Measurements from ENCODE around the gene P2RX4.
A peak's percentile ranks its signal among the peaks of the same experiment; 100 is the strongest.
"Not testable (repeated sequence)": the region's sequence is repeated elsewhere in the genome, so short reads cannot be mapped to it uniquely, and the experiment has no call there.

Gene P2RX4

DNA sequence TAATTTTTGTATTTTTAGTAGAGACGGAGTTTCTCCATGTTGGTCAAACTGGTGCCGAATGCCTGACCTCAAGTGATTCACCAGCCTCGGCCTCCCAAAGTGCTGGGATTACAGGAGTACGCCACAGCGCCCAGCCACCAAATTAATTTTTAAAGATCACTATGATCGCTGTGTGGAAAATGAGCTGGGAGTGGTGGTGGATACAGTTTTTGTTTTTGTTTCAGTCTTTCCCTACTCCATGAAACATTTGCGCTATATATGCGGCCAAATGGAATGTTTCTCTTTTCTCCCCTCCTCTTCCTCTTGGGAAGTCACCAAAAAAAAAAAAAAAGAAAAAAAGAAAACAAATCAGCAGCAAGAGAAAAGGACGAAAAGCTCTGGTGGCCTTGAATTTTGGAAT, 20.8 kb upstream of the P2RX4 start:
- no peak for DNase-seq

DNA sequence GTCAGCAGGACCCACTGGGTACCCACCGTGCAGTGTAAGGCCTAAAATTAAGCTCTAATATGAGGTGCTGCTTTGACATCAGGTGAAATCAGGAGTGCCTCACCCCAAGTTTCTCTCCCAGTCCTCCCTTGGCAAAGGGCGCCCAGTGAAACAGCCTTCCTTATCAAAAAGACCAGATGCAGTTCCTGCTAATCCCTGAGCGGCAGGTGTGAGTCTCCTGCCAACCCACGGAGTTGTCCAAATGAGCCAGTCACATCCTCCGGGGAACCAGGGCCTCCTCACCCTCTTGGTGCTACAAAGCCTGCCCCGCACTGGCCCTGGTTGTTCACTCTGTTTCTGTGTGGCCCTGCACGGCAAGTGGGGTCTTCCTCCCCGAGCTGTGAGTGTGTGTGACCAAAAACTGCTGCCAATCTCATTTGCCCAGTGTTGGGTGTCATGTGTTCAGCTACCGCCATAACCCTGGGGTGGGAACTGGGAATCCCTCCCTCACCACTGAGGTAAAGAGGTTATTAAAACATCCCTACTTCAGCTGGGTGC, 20.2 kb upstream of the P2RX4 start:
- no peak for DNase-seq

GRCh38 chr12:121190523-121191031, 19.4 kb upstream of the P2RX4 start:
- DNase-seq: peak in 1 of 2 donors; percentile 67

DNA sequence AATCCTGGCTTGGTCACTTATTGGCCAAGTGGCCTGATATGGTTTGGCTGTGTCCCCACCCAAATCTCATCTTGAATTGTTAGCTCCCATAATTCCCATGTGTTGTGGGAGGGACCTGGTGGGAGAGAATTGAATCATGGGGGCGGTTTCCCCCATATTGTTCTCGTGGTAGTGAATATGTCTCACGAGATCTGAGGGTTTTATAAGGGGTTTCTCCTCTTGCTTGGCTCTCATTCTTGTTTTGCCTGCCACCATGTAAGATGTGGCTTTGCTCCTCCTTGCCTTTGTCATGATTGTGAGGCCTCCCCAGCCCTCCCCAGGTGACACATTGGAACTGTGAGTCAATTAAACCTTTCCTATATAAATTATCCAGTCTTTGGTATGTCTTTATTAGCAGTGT, 18.8 kb upstream of the P2RX4 start:
- DNase-seq: no peak

GRCh38 chr12:121196902-121197301, 13.0 kb upstream of the P2RX4 start:
- peak in 1 of 2 donors; percentile 58 for DNase-seq

DNA sequence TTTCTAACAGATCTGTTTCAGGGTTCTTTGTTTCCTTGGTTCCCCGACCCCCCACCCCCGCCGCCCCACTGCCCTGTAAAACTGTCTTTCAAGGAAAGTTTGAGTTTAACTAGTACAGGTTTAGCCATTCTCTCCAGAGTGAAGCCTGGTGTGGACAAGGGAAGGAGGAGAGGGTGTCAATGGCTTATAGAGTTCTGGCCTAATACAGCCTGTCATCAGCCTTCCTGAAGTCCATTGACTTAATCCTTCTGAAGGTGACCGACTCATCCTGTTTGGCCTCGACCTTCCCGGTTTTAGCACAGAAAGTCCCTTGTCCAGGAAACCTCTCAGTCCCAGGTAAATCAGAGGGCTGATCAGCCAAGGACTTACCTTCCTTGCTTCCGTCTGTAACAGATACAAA, 11.0 kb upstream of the P2RX4 start:
- no peak for DNase-seq

DNA sequence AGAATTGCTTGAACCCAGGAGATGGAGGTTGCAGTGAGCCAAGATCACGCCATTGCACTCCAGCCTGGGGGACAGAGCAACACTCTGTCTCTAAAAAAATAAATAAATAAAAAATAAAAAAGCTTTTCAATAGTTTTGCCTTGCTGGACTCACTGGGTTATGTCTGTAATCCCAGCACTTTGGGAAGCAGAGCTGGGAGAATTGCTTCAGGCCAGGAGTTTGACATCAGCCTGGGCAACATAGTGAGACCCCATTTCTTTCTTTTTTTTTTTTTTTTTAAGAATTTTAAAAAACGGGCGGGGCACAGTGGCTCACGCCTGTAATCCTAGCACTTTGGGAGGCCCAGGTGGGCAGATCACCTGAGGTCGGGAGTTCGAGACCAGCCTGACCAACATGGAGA, 8.8 kb upstream of the P2RX4 start:
- not testable (repeated sequence) for DNase-seq

DNA sequence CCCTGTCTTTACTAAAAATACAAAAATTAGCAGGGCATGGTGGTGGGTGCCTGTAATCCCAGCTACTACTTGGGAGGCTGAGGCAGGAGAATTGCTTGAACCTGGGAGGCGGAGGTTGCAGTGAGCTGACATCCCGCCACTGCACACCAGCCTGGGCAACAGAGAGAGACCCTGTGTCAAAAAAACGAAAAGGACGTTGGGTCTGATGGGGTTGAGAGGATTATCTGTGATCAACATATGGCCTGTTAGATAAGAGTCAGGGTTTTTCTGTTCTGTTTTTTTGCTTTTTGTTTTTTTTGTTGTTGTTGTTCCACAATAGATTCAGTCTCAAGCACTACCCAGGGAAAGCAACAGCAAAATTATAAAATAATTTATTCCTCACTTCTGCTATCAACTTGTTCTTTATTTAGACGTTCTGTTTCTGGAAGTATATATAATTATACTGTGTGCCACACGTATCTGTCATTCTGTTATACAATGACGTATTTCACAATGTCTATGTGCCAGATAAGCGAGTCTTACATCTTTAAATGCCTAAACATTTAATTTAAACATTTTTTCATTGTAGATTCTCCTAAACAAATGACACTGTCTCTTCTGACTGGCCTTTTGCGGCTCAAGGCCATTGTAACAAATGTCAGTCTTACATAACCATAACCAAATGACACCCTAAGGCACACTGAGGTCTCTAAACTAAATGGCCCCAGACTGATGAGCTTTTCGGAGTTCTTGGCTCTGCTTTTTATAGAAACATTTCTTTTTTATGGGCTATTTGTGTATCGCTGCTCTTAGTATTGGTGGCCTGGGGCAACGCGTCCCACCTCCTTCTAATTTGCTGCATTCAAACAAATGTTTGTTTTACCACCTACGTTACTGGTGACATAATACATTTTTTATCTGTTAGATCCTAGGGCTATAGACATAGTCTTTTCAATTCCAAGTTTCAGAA, 7.2 kb upstream of the P2RX4 start:
- DNase-seq: no peak

GRCh38 chr12:121203482-121203881, 6.4 kb upstream of the P2RX4 start:
- no peak for DNase-seq

DNA sequence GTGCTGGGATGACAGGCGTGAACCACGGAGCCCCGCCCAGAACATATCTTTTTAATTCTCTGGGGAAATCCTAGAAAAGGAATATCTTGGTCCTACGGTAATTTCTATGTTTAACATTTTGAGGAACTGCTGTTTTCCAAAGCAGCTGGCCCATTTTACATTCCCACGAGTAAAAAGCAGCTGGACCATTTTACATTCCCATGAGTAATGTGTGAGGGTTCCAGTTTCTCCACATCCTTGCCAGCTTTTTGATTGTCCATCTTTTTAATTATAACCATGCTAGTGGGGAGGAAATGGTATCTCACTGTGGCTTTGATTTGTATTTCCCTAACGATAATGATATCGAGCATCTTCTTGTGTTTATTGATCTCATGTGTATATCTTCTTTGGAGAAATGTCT, 4.4 kb upstream of the P2RX4 start:
- no peak for DNase-seq

DNA sequence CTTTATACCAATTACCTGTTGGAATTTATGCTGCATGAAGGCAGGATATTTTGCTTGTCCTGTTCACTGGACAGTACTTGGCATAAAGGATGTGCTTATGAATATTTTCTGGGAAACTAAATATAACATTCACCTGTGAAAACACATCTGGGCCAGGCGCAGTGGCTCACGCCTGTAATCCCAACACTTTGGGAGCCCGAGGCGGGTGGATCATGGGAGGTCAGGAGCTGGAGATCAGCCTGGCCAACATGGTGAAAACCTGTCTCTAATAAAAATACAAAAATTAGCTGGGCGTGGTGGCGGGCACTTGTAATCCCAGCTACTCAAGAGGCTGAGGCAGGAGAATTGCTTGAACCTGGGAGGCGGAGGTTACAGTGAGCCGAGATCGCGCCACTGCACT, 1.4 kb upstream of the P2RX4 start:
- DNase-seq: not testable (repeated sequence)

GRCh38 chr12:121209221-121209620, 708 bp upstream of the P2RX4 start:
- DNase-seq: no peak

- DNase-seq: no peak
Observed at GRCh38 chr12:121212875-121213274, 2.9 kb downstream of the P2RX4 start.

GRCh38 chr12:121214166-121214777, 4.3 kb downstream of the P2RX4 start:
- DNase-seq: peak; percentile 15 to 46

GRCh38 chr12:121214855-121215745, 5.2 kb downstream of the P2RX4 start:
- peak in 1 of 2 donors; percentile 40 for DNase-seq

GRCh38 chr12:121216102-121216501, 6.2 kb downstream of the P2RX4 start:
- DNase-seq: no peak

- no peak for DNase-seq
Observed at GRCh38 chr12:121217063-121217462, 7.1 kb downstream of the P2RX4 start.

DNA sequence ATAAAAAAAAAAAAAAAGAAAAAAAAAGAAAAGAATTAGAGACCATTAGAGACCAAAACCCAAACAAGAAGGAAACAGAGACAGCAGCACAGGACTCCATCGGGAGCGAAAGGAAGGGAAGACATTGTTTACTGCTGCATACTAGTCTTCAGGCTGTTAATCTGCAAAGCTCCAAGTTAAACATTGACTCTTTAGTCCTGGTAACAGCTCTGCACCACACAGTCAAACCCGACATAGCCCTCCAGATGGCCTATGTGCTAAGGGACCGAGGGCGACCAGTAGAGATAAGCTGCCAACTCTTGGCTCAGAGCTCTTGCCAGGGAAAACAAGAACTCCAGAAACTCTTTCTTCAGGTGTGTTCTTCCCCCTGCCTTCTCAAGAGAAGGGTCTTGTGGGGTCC, 7.8 kb downstream of the P2RX4 start:
- DNase-seq: no peak

DNA sequence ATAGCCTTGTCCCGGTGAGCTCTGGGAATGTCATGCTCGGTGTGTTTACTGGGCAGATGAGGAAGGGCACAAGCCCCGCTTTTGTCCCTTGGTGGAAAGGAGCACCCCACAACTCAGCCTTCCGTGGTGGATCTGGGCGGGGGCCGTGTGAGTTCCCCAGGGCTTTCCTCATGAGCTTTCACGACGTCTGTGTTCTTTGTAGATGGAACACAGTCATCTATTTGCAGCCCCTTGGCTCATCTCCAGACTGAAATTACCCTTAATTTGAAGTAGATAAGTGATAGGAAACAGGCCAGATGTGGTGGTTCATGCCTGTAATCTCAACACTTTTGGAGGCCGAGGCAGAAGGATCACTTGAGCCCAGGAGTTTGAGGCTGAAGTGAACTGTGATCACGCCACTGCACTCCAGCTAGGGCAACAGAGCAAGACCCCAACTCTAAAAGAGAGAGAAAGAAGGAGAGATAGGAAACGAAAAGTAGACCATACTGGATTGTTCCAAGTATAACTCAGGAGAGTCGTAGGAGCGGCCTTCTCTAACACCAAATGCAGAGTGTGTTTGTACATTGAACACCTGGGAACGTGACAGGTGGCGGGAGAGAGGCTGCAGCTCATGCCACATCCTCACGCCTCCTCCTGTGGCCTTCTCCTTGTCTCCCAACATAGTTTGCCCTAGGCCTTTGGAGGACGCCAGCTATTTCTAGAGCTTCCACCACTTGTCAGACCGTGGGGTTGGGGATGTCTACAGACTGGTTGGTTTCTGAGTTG, 8.8 kb downstream of the P2RX4 start:
- no peak for DNase-seq

GRCh38 chr12:121219353-121219986, 9.5 kb downstream of the P2RX4 start:
- DNase-seq: no peak

DNA sequence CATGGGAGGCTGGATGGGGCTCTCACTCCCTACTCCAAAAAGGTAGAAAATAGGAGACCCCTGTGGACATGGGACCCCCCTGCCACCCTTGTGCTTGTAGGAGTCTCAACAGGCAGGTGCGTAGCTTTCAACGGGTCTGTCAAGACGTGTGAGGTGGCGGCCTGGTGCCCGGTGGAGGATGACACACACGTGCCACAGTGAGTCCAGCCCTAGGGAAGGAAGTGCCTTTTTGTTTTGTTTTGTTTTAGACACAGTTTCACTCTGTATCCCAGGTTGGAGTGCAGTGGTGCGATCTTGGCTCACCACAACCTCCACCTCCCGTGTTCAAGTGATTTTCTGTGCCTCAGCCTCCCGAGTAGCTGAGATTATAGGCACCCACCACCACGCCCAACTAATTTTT, 12.9 kb downstream of the P2RX4 start:
- peak in 1 of 2 donors; percentile 47 for DNase-seq

Measured in CD4-positive, alpha-beta T cell treated with Interleukin-1 beta for 1 hour (primary cell).